22Rv1 (cell line): Measurements from ENCODE around the gene GRIP2.

ENCODE experiments used
- ZFX ChIP-seq: fragments of 450-650 bp; IDR thresholded peaks from 2 replicates; pipeline ENCODE4 v1.6.1; 2017; ENCODE audit warnings: antibody characterized with exemption, borderline replicate concordance
- TF ChIP-seq, protein P1 (sequence below): fragments of 450-650 bp; IDR thresholded peaks from 2 replicates; pipeline ENCODE4 v1.5.1; 2017; ENCODE audit warnings: mild to moderate bottlenecking

DNA sequence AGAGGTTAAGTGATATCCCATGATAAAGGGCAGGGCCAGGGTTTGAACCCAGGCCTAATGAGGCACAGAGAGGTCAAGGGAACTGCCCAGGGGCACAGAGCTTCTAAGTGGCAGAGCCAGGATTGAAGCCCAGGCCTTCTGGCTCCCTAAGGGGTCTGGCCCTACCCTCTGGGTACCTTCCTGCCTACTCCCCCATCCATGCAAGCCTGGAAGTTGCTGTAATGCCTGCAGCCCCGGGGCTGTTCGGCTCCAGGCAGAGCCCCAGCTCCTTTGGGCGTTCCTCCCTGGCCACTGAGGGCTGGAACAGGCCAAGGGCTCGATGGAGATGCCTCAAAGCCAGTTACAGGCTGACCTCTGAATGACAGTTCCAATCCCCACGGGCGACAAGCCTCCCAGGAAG lies 4.5 kb downstream of the GRIP2 start:
- TF ChIP-seq, protein P1, sequence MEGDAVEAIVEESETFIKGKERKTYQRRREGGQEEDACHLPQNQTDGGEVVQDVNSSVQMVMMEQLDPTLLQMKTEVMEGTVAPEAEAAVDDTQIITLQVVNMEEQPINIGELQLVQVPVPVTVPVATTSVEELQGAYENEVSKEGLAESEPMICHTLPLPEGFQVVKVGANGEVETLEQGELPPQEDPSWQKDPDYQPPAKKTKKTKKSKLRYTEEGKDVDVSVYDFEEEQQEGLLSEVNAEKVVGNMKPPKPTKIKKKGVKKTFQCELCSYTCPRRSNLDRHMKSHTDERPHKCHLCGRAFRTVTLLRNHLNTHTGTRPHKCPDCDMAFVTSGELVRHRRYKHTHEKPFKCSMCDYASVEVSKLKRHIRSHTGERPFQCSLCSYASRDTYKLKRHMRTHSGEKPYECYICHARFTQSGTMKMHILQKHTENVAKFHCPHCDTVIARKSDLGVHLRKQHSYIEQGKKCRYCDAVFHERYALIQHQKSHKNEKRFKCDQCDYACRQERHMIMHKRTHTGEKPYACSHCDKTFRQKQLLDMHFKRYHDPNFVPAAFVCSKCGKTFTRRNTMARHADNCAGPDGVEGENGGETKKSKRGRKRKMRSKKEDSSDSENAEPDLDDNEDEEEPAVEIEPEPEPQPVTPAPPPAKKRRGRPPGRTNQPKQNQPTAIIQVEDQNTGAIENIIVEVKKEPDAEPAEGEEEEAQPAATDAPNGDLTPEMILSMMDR = no peak
- TF ChIP-seq ZFX = no peak
